Ovary (tissue), 9 donors: ENCODE measurements around the gene C1orf167. TPM values are rescaled to one million over a fixed set of nuclear protein-coding genes. Genes with fewer than 3 reads are reported as not detected.

ENCODE experiments used
- DNase-seq, 5 donors: peaks; one replicate each; pipeline ENCODE4 v3.0.0-alpha.2; 2019 to 2020
- H3K27ac ChIP-seq, 2 donors: fragments of 200-600 bp; one replicate each; pipeline versions ENCODE4 v1.5.1 to v1.8.0; 2019 to 2022
- H3K27me3 ChIP-seq: fragments of 200-600 bp; one replicate; pipeline ENCODE4 v1.8.0; 2022
- H3K36me3 ChIP-seq: fragments of 200-600 bp; sonication (generic); one replicate; pipeline ENCODE4 v1.5.1; 2019
- H3K4me1 ChIP-seq: one replicate; pipeline ENCODE4 v1.8.1; 2013; ENCODE audit warnings: mild to moderate bottlenecking, moderate library complexity; ENCODE audit not compliant: insufficient read depth
- H3K4me3 ChIP-seq: fragments of 200-600 bp; sonication (generic); one replicate; pipeline ENCODE4 v1.5.1; 2017
- H3K9me3 ChIP-seq, 2 donors: fragments of 200-600 bp in 1 of 2; sonication (generic) in 1 of 2; one replicate each; pipeline versions ENCODE4 v1.5.1 to v1.8.1; 2013 to 2019; ENCODE audit warnings: mild to moderate bottlenecking in 1 of 2, moderate library complexity in 1 of 2
- CTCF ChIP-seq, 3 donors: fragments of 450-650 bp in 2 of 3; fragments of 200-600 bp in 1 of 3; IDR thresholded peaks; one replicate each; pipeline versions ENCODE4 v1.5.1 to v1.8.0; 2016 to 2022; ENCODE audit warnings: antibody characterized with exemption in 3 of 3, mild to moderate bottlenecking in 1 of 3
- EP300 ChIP-seq: sonication (generic); formaldehyde crosslinking; IDR thresholded peaks from one replicate; pipeline ENCODE4 v1.6.1; 2017; ENCODE audit warnings: antibody characterized with exemption
- POLR2A ChIP-seq: fragments of 450-650 bp; IDR thresholded peaks from one replicate; pipeline ENCODE4 v1.6.1; 2017; ENCODE audit warnings: antibody characterized with exemption, mild to moderate bottlenecking, moderate library complexity
- WGBS, 3 donors: extraction: QIAGEN DNeasy Blood & Tissue Kit in 1 of 3; methylation state at CpG; one replicate each; pipeline versions ENCODE4 v1.1.5 to v1.1.7; 2013 to 2017; 5-methylcytosine and 5-hydroxymethylcytosine counted together
- intact Hi-C, 4 donors: fragments of 100-400 bp; cut with DNase I; formaldehyde crosslinking; loops; one replicate each; pipeline versions ENCODE4 v1.11.0 to v1.15.1; 2022 to 2023
- polyA plus RNA-seq, 2 donors: library from polyadenylated mRNA; stranded (reverse); fragments of 200-250 nt in 1 of 2; fragments of 350-450 nt in 1 of 2; fragmentation: Illumina TruSeq in 1 of 2; extraction: RNeasy Lipid Tissue Mini Kit (QIAGEN cat#74804) in 1 of 2; gene quantifications; one replicate each; pipeline ENCODE4 v1.2.3, GENCODE V29; 2013 to 2014
- total RNA-seq, 7 donors: library from RNA; depleted of rRNA in 2 of 7; stranded (reverse); fragments of >200 nt in 2 of 7; fragmentation: NEBNext Ultra II Directional in 3 of 7; extraction: Animal tissue kit (Norgen Biotek cat#: 25700) in 3 of 7; gene quantifications; one replicate each; pipeline versions ENCODE4 v1.1.0 to v1.2.4, GENCODE V29; 2016 to 2023
- donor health status: DM: no; HTN: no; CAD: no; lungs with moderate emphysema.
- donor health status: DM: no; HTN: no; CAD: no.
- donor health status: Bipolar disorder and iron deficiency.
- donor health status: DM: yes; HTN: yes; CAD: no.
- donor health status: DM: no; HTN: no; CAD: no.
- donor health status: DM: yes; HTN: yes; CAD: no.

The C1orf167 gene
- total and polyA plus RNA-seq, 9 donors, result 0.48 to 4.4 (median 1.4) TPM; not detected in 2

- DNase-seq, result no peak
- TF ChIP-seq POLR2A, result no peak
- TF ChIP-seq EP300, result no peak
- TF ChIP-seq CTCF (IDR thresholded peaks at IDR 0.05), result no peak
- Histone ChIP-seq H3K27ac (no peak overlapping the region), H3K36me3 (no peaks in the 10 kb centered on the region), H3K4me1 (peaks cover 3% of the 10 kb centered on the region), H3K4me3 (no peak overlapping the region), H3K9me3 (no peaks in the 10 kb centered on the region), H3K27me3 (no peaks in the 10 kb centered on the region)
- intact Hi-C loops, result no loop called here
- WGBS, 3 donors, result 67 to 72% (median 71%) methylated on average over 12 to 14 of the region's 14 CpGs
Measured at GRCh38 chr1:11766429-11766776, 4.4 kb downstream of the C1orf167 start.

- Histone ChIP-seq H3K27me3 (no peaks in the 10 kb centered on the region), H3K4me1 (peaks cover 3% of the 10 kb centered on the region), H3K9me3 (no peaks in the 10 kb centered on the region), H3K36me3 (no peaks in the 10 kb centered on the region), H3K4me3 (no peak overlapping the region), H3K27ac (no peak overlapping the region)
- no peak for DNase-seq
- intact Hi-C loops, result no loop called here
- no peak for TF ChIP-seq EP300
- TF ChIP-seq CTCF (IDR thresholded peaks at IDR 0.05), result no peak
- no peak for TF ChIP-seq POLR2A
- 61 to 73% (median 68%) methylated on average over 16 of the region's 16 CpGs for WGBS, 3 donors
Measured at GRCh38 chr1:11767922-11768704, 6.1 kb downstream of the C1orf167 start.

- peak in 1 of 5 donors; percentile 68 for DNase-seq
- no peak overlapping the region for H3K27ac ChIP-seq
- WGBS, 3 donors, result 27 to 51% (median 33%) methylated on average over 4 of the region's 4 CpGs
- H3K36me3 ChIP-seq, result no peaks in the 10 kb centered on the region
- intact Hi-C loops, result no loop called here
- peaks cover 3% of the 10 kb centered on the region for H3K4me1 ChIP-seq
- H3K4me3 ChIP-seq, result no peak overlapping the region
- no peaks in the 10 kb centered on the region for H3K27me3 ChIP-seq
- no peaks in the 10 kb centered on the region for H3K9me3 ChIP-seq
- TF ChIP-seq POLR2A (no peak), EP300 (no peak), CTCF (IDR thresholded peaks at IDR 0.05) (no peak)
Measured at GRCh38 chr1:11768821-11769220, 6.8 kb downstream of the C1orf167 start.

GRCh38 chr1:11769274-11769673 is 7.3 kb downstream of the C1orf167 start:
- no peak overlapping the region for H3K4me3 ChIP-seq
- TF ChIP-seq EP300 (no peak), POLR2A (no peak)
- intact Hi-C loops, result no loop called here
- no peak for DNase-seq
- 78 to 85% (median 80%) methylated on average over 4 of the region's 4 CpGs for WGBS, 3 donors
- H3K27ac ChIP-seq, result no peak overlapping the region
- no peaks in the 10 kb centered on the region for H3K9me3 ChIP-seq
- H3K27me3 ChIP-seq, result no peaks in the 10 kb centered on the region
- H3K4me1 ChIP-seq, result peaks cover 3% of the 10 kb centered on the region
- no peaks in the 10 kb centered on the region for H3K36me3 ChIP-seq

GRCh38 chr1:11770011-11770410 is 8.0 kb downstream of the C1orf167 start:
- TF ChIP-seq POLR2A, result no peak
- no peak for TF ChIP-seq CTCF (IDR thresholded peaks at IDR 0.05)
- no peak for TF ChIP-seq EP300
- H3K27me3 ChIP-seq, result no peaks in the 10 kb centered on the region
- H3K27ac ChIP-seq, result no peak overlapping the region
- intact Hi-C loops, result no loop called here
- H3K36me3 ChIP-seq, result no peaks in the 10 kb centered on the region
- H3K4me1 ChIP-seq, result peaks cover 3% of the 10 kb centered on the region
- no peak for DNase-seq
- no peak overlapping the region for H3K4me3 ChIP-seq
- H3K9me3 ChIP-seq, result no peaks in the 10 kb centered on the region
